DMS153 (cell line): Measurements from ENCODE around the gene CSNK2B.
"Not testable (repeated sequence)": the region's sequence is repeated elsewhere in the genome, so short reads cannot be mapped to it uniquely, and the experiment has no call there.

Source experiments
- DNase-seq: peaks from one replicate; lab custom pipeline; 2025; lab: John Stamatoyannopoulos, UW

CSNK2B gene

GRCh38 chr6:31687860-31688693, 22.2 kb downstream of the CSNK2B start:
- DNase-seq = no peak

GRCh38 chr6:31689249-31690110, 23.6 kb downstream of the CSNK2B start:
- no peak for DNase-seq

GRCh38 chr6:31690231-31691077, 24.6 kb downstream of the CSNK2B start:
- no peak for DNase-seq

GRCh38 chr6:31691078-31691463, 25.2 kb downstream of the CSNK2B start:
- no peak for DNase-seq

- no peak for DNase-seq
These were observed 25.8 kb downstream of the CSNK2B start for GRCh38 chr6:31691564-31692108.

GRCh38 chr6:31692353-31692752, 26.5 kb downstream of the CSNK2B start:
- no peak for DNase-seq

GRCh38 chr6:31692886-31693285, 27.0 kb downstream of the CSNK2B start:
- DNase-seq = no peak

GRCh38 chr6:31693535-31693934, 27.7 kb downstream of the CSNK2B start:
- DNase-seq = no peak

- no peak for DNase-seq
These were observed 31.7 kb downstream of the CSNK2B start for GRCh38 chr6:31697555-31697954.

GRCh38 chr6:31700740-31701401, 35.0 kb downstream of the CSNK2B start:
- no peak for DNase-seq

GRCh38 chr6:31701666-31702404, 36.0 kb downstream of the CSNK2B start:
- peak; percentile 5 for DNase-seq

- no peak for DNase-seq
These were observed 36.5 kb downstream of the CSNK2B start for GRCh38 chr6:31702405-31702818.

- DNase-seq = peak; percentile 92
These were observed 37.2 kb downstream of the CSNK2B start, which contains the start of gene ABHD16A for GRCh38 chr6:31702819-31703716. ABHD16A (minus strand) TSS chr6:31703324; CDS start chr6:31703281, 43 bp downstream.

GRCh38 chr6:31705931-31706330, 40.1 kb downstream of the CSNK2B start:
- no peak for DNase-seq

- DNase-seq = no peak
These were observed 40.7 kb downstream of the CSNK2B start, which contains the start of gene LY6G6F for GRCh38 chr6:31706599-31706998. LY6G6F (plus strand) TSS chr6:31706866; CDS start chr6:31706907, 41 bp downstream.

- no peak for DNase-seq
These were observed 41.8 kb downstream of the CSNK2B start for GRCh38 chr6:31707701-31708100.

- no peak for DNase-seq
These were observed 42.3 kb downstream of the CSNK2B start for GRCh38 chr6:31708224-31708623.

- not testable (repeated sequence) for DNase-seq
These were observed 43.3 kb downstream of the CSNK2B start for GRCh38 chr6:31709157-31709556.

GRCh38 chr6:31710523-31711219, 44.8 kb downstream of the CSNK2B start:
- DNase-seq = no peak
